H9 (cell line): ENCODE measurements around the gene NTRK3. TPM values are rescaled to one million over a fixed set of nuclear protein-coding genes. Genes with fewer than 3 reads are reported as not detected.

Experiments
- DNase-seq: peaks from one replicate; pipeline ENCODE4 v3.0.0-alpha.2; 2017
- H2AFZ ChIP-seq: one replicate; pipeline ENCODE4 v1.6.1; 2013; ENCODE audit warnings: mild to moderate bottlenecking, low read length, control low read depth, moderate library complexity
- H2AK5ac ChIP-seq: 2 replicates; pipeline ENCODE4 v1.6.1; 2013; ENCODE audit warnings: low read length, control low read depth, mixed read lengths; ENCODE audit not compliant: insufficient read length
- H2BK120ac ChIP-seq: one replicate; pipeline ENCODE4 v1.6.1; 2013; ENCODE audit warnings: low read depth, mild to moderate bottlenecking, low read length, control low read depth, inconsistent platforms; ENCODE audit not compliant: poor library complexity, severe bottlenecking
- H2BK12ac ChIP-seq: 2 replicates; pipeline ENCODE4 v1.6.1; 2013; ENCODE audit warnings: low read length, control low read depth, mixed read lengths, low read depth; ENCODE audit not compliant: insufficient read length
- H2BK15ac ChIP-seq: 2 replicates; pipeline ENCODE4 v1.6.1; 2013; ENCODE audit warnings: low read depth, low read length, control low read depth
- H2BK20ac ChIP-seq: one replicate; pipeline ENCODE4 v1.6.1; 2013; ENCODE audit warnings: low read depth, mild to moderate bottlenecking, low read length, control low read depth, inconsistent platforms; ENCODE audit not compliant: poor library complexity, severe bottlenecking
- H2BK5ac ChIP-seq: 2 replicates; pipeline ENCODE4 v1.6.1; 2013; ENCODE audit warnings: low read length, control low read depth, mixed read lengths; ENCODE audit not compliant: insufficient read length
- H3K14ac ChIP-seq: 2 replicates; pipeline ENCODE4 v1.6.1; 2013; ENCODE audit warnings: low read length, control low read depth; ENCODE audit not compliant: insufficient read depth
- H3K18ac ChIP-seq: 2 replicates; pipeline ENCODE4 v1.6.1; 2013; ENCODE audit warnings: low read depth, mild to moderate bottlenecking, mixed read lengths, low read length, control low read depth; ENCODE audit not compliant: insufficient read length
- H3K23ac ChIP-seq: 2 replicates; pipeline ENCODE4 v1.6.1; 2013; ENCODE audit warnings: low read length, control low read depth, mixed read lengths, low read depth; ENCODE audit not compliant: insufficient read length
- H3K23me2 ChIP-seq: 2 replicates; pipeline ENCODE4 v1.6.1; 2013; ENCODE audit warnings: low read depth, mild to moderate bottlenecking, mixed read lengths, low read length, control low read depth; ENCODE audit not compliant: insufficient read length, poor library complexity, severe bottlenecking
- H3K27ac ChIP-seq: 2 replicates; pipeline ENCODE4 v1.5.1; 2013; ENCODE audit warnings: low read length, control low read depth, mixed read lengths, low read depth; ENCODE audit not compliant: insufficient read length
- H3K27me3 ChIP-seq: 2 replicates; pipeline ENCODE4 v1.6.1; 2013; ENCODE audit warnings: low read length, control low read depth, inconsistent platforms; ENCODE audit not compliant: insufficient read depth
- H3K4ac ChIP-seq: 2 replicates; pipeline ENCODE4 v1.6.1; 2013; ENCODE audit warnings: low read depth, mild to moderate bottlenecking, control low read depth, inconsistent platforms, low read length, moderate library complexity
- H3K4me1 ChIP-seq: 2 replicates; pipeline ENCODE4 v1.6.1; 2013; ENCODE audit warnings: low read length, control low read depth, inconsistent platforms; ENCODE audit not compliant: insufficient read depth
- H3K4me2 ChIP-seq: 2 replicates; pipeline ENCODE4 v1.6.1; 2013; ENCODE audit warnings: low read length, control low read depth, mixed read lengths; ENCODE audit not compliant: insufficient read length, insufficient read depth
- H3K56ac ChIP-seq: 2 replicates; pipeline ENCODE4 v1.6.1; 2013; ENCODE audit warnings: low read depth, mild to moderate bottlenecking, mixed read lengths, low read length, control low read depth; ENCODE audit not compliant: insufficient read length
- H3K79me1 ChIP-seq: 2 replicates; pipeline ENCODE4 v1.6.1; 2013; ENCODE audit warnings: low read depth, mild to moderate bottlenecking, moderate library complexity, low read length, control low read depth, inconsistent platforms; ENCODE audit not compliant: insufficient read depth, poor library complexity, severe bottlenecking
- H3K79me2 ChIP-seq: 2 replicates; pipeline ENCODE4 v1.6.1; 2013; ENCODE audit warnings: low read length, control low read depth, inconsistent platforms; ENCODE audit not compliant: insufficient read depth
- H3K9ac ChIP-seq: 2 replicates; pipeline ENCODE4 v1.6.1; 2013; ENCODE audit warnings: low read length, control low read depth, mixed read lengths; ENCODE audit not compliant: insufficient read length; ENCODE audit errors: extremely low read depth
- H3K9me3 ChIP-seq: one replicate; pipeline ENCODE4 v1.6.1; 2013; ENCODE audit warnings: low read depth, low read length, inconsistent platforms; ENCODE audit not compliant: control insufficient read depth
- H3T11ph ChIP-seq: one replicate; pipeline ENCODE4 v1.6.1; 2013; ENCODE audit warnings: mild to moderate bottlenecking, low read length, control low read depth, inconsistent platforms
- H4K20me1 ChIP-seq: one replicate; pipeline ENCODE4 v1.6.1; 2013; ENCODE audit not compliant: control insufficient read depth, insufficient read length, insufficient read depth
- H4K5ac ChIP-seq: 2 replicates; pipeline ENCODE4 v1.6.1; 2013; ENCODE audit warnings: low read depth, mild to moderate bottlenecking, mixed read lengths, low read length, control low read depth; ENCODE audit not compliant: insufficient read length
- H4K8ac ChIP-seq: replicated peaks from 2 replicates; pipeline ENCODE4 v1.6.1; 2013; ENCODE audit warnings: low read length, control low read depth, mixed read lengths, low read depth; ENCODE audit not compliant: insufficient read length
- H4K91ac ChIP-seq: 2 replicates; pipeline ENCODE4 v1.6.1; 2013; ENCODE audit warnings: low read depth, mild to moderate bottlenecking, moderate library complexity, mixed read lengths, low read length, control low read depth; ENCODE audit not compliant: insufficient read length
- H3K27ac Mint-ChIP-seq, 3 experiments: 2 replicates in 2 of 3; 3 replicates in 1 of 3; pipeline ENCODE4 v1.8.0; 2020 to 2021; ENCODE audit warnings: mixed read lengths in 3 of 3, mild to moderate bottlenecking in 1 of 3, moderate library complexity in 1 of 3
- H3K27me3 Mint-ChIP-seq: 2 replicates; pipeline ENCODE4 v1.8.0; 2021; ENCODE audit warnings: low read depth, mild to moderate bottlenecking, moderate library complexity, mixed read lengths
- H3K36me3 Mint-ChIP-seq, 3 experiments: 2 replicates in 2 of 3; 3 replicates in 1 of 3; pipeline ENCODE4 v1.8.0; 2020 to 2021; ENCODE audit warnings: low read depth in 3 of 3, mixed read lengths in 3 of 3; ENCODE audit not compliant: insufficient read depth in 1 of 3
- H3K4me1 Mint-ChIP-seq, 2 experiments: 2 replicates each; pipeline ENCODE4 v1.8.0; 2020; ENCODE audit warnings: mixed read lengths in 2 of 2
- H3K4me3 Mint-ChIP-seq, 2 experiments: 2 replicates in 1 of 2; 3 replicates in 1 of 2; pipeline ENCODE4 v1.8.0; 2020 to 2021; ENCODE audit warnings: mild to moderate bottlenecking in 2 of 2, mixed read lengths in 2 of 2, moderate library complexity in 1 of 2
- H3K9me3 Mint-ChIP-seq, 2 experiments: 2 replicates in 1 of 2; 3 replicates in 1 of 2; pipeline ENCODE4 v1.8.0; 2020; ENCODE audit warnings: mild to moderate bottlenecking in 2 of 2, mixed read lengths in 2 of 2, moderate library complexity in 1 of 2
- WGBS: extraction: QIAGEN DNeasy Blood & Tissue Kit; methylation state at CpG from one replicate; pipeline ENCODE4 v1.1.7; 2013; ENCODE audit warnings: missing lambda C conversion rate, low lambda C conversion rate, mixed read lengths; ENCODE audit not compliant: insufficient read length; ENCODE audit errors: extremely low coverage; 5-methylcytosine and 5-hydroxymethylcytosine counted together
- total RNA-seq: library from RNA; stranded (reverse); gene quantifications from 2 replicates; pipeline ENCODE4 v1.2.1, GENCODE V29; 2021
- TF ChIP-seq, protein P1 (sequence below): fragments of 200-600 bp; sonication (generic); conservative IDR thresholded peaks from 3 replicates; pipeline ENCODE4 v1.8.0; 2021; ENCODE audit warnings: antibody characterized with exemption, mild to moderate bottlenecking

NTRK3 gene
- total RNA-seq, 1 experiment from 2014 or later = 2.5 TPM

DNA sequence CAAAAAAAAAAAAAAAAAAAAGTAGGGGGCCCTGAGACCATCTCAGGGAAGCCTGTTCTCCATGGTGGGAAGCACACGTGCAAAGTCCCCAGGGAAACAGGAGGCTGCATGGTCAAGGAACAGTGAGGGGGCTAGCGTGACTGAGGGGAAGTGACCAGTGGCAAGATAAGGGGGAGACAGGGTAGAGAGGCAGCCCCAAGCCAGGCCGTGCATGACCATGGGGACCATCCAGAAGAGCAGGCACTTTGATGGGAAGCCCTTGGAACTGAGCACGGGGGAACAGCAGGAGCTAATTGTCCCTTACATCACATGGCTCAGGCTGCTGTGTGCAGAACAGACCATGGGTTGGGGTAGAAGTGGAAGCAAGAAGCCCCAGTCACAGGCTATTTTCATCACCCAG is 196.2 kb downstream of the NTRK3 start:
- Histone ChIP-seq H3K14ac (no peak overlapping the region), H2AFZ (no peak overlapping the region), H3K18ac (no peak overlapping the region), H2BK5ac (no peak overlapping the region), H3K4ac (no peak overlapping the region), H4K8ac (no peak overlapping the region), H3K56ac (no peak overlapping the region), H2BK15ac (no peak overlapping the region), H4K5ac (no peak overlapping the region), H3K79me2 (no peaks in the 10 kb centered on the region), H3K27ac (no peak overlapping the region), H3K23ac (no peak overlapping the region), H2BK120ac (no peak overlapping the region), H3K9ac (no peak overlapping the region), H4K91ac (no peak overlapping the region), H2BK20ac (no peak overlapping the region), H3K27me3 (no peaks in the 10 kb centered on the region), H2AK5ac (no peak overlapping the region), H3K4me1 (no peaks in the 10 kb centered on the region), H3K4me2 (no peak overlapping the region), H3T11ph (no peak overlapping the region), H2BK12ac (no peak overlapping the region), H3K79me1 (no peaks in the 10 kb centered on the region), H3K23me2 (no peaks in the 10 kb centered on the region), H3K9me3 (no peaks in the 10 kb centered on the region), H4K20me1 (no peaks in the 10 kb centered on the region)
- TF ChIP-seq, protein P1, sequence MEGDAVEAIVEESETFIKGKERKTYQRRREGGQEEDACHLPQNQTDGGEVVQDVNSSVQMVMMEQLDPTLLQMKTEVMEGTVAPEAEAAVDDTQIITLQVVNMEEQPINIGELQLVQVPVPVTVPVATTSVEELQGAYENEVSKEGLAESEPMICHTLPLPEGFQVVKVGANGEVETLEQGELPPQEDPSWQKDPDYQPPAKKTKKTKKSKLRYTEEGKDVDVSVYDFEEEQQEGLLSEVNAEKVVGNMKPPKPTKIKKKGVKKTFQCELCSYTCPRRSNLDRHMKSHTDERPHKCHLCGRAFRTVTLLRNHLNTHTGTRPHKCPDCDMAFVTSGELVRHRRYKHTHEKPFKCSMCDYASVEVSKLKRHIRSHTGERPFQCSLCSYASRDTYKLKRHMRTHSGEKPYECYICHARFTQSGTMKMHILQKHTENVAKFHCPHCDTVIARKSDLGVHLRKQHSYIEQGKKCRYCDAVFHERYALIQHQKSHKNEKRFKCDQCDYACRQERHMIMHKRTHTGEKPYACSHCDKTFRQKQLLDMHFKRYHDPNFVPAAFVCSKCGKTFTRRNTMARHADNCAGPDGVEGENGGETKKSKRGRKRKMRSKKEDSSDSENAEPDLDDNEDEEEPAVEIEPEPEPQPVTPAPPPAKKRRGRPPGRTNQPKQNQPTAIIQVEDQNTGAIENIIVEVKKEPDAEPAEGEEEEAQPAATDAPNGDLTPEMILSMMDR = no peak
- H3K4me3 Mint-ChIP-seq = no peak overlapping the region; a peak in 1 of 5 replicates
- DNase-seq = no peak
- no CpG with 5 or more reads among the region's 4 CpGs for WGBS
- peaks cover 3% of the 10 kb centered on the region for H3K27me3 Mint-ChIP-seq
- H3K4me1 Mint-ChIP-seq = peaks cover 0 to 3% of the 10 kb centered on the region in 2 experiments; a peak in 1 of 4 replicates
- no peaks in the 10 kb centered on the region for H3K9me3 Mint-ChIP-seq
- H3K27ac Mint-ChIP-seq = no peak overlapping the region; a peak in 1 of 7 replicates
- H3K36me3 Mint-ChIP-seq = no peaks in the 10 kb centered on the region
